ENCODE data around the gene TEX2.
"Not testable (repeated sequence)": the region's sequence is repeated elsewhere in the genome, so short reads cannot be mapped to it uniquely, and the experiment has no call there.

Gene TEX2

DNA sequence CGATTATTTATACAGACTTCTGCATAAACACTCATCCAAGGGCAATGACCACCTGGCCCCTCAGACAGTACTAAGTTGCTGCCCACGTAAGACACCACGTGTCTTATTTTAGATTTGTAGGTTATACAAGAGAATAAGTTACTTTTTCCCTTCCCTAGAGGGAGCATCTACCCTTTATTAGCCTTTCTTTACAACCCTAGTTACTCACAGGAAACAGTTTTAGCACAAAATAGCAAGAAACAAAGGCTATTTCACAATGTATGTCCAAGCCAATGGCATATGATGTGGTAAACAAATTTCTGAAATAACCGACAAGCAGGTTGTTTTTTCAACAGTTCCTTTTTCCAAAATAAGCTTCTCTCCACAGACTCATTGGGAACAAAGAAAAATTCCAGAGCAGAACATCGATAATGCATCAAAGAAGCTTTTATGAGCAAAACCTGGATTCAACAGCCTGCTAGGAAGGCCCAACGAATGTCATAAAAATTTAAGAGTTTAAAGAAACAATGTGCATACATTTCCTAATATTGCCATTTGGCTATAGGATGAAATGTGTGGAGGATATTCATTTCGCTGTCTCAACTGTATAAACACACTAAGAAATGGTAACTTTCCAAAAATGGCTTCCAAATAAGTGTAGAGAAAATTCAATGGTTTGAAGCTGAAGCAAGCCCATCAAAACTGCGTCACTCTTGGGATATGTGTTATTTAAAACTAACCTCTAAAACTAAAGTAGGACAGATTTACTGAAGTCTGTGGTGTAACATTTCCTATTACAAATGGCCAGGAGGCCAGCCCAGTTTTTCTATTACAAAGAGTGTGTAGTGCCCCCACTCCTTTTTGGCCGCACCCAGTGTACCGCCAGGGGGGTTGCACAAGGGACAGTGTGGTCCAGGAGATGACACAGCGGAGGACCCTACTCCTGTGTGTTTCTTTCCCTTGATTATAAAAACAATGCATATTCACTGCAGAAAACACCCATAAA lies 82.7 kb downstream of the TEX2 start:
- no peak for DNase-seq (ENCODE audit: low read depth)

DNA sequence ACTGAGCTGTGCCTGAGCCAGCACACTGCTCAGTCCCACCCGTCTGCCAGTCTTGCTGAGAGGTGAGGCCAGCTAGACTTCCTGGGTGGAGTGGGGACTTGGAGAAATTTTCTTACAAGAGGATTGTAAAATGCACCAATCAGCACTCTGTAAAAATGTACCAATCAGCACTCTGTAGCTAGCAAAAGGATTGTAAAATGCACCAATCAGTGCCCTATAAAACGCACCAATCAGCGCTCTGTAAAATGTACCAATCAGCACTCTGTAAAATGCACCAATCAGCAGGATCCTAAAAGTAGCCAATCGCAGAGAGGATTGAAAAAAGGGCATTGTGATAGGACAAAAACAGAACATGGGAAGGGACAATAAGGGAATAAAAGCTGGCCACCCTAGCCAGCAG lies 84.0 kb downstream of the TEX2 start:
- DNase-seq (ENCODE audit: low read depth) = not testable (repeated sequence)

DNA sequence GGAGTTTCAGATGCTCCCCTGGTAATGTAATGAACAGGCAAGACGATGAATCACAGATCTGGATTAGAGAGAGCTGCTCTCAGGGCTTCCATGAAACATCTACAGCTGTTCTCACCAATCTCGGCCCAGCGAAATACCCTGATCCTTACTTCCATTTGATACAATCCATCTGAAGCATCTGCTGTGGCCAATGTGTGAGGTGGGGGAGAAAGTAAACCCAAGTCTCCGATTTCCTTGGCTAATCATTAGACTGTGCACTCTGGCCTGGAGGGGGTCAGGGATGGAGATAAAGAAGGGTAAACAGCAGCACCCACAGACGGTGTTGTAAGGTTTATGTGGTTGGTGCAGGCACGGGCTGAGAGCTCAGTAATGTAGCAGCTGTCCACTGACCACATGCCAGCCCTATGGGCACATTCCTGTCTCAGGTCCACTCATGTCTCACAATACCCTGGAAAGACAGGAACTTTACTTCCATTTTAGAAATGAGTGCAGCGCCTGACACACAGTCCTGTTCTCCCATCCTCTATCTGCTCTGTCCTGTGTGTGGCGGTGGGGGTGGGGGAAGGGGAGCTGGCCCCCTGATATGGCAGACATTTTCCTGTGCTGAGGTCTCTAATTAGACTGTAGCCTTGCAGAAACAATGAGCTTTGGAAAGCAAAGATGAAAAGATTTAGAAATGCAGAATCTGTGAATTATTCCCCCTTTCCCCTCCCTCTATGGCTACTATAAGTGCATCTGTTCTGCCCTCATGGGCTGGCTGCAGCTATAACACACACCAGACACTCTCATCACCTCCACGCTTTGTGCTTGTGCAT lies 84.8 kb downstream of the TEX2 start:
- DNase-seq (ENCODE audit: low read depth) = no peak

DNA sequence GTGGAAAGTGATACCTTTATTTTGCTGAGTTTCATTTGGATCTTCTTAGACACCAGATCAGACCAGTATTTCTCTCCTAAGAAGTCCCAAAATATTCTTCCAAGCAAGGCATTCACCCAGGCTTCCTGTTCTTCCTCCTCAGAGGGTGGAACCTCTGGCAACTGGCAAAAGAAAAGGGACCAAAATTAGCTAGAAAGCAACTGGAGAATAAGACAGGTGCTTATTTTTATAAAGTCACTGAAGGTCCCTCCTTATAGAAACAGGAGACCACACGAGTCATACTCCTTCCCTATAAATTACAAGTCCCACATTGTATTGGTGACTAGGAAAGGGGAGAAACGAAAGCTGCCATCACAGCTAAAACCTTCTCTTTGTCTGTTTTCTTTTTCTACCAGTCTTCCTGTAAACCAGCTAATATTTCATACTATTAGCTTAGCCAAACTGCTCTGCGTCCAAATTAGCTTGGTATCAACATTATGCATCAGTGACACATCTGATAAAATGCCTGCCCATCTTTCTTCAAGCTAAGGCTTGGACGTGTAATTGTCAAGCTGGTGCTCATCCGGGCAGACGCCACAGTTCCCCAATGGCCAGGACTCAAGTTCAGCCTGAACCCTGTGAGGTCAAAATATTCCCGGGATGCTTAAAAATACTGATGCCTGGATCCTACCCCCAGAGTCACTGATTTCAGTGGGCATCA lies 85.6 kb downstream of the TEX2 start:
- no peak for DNase-seq (ENCODE audit: low read depth)

DNA sequence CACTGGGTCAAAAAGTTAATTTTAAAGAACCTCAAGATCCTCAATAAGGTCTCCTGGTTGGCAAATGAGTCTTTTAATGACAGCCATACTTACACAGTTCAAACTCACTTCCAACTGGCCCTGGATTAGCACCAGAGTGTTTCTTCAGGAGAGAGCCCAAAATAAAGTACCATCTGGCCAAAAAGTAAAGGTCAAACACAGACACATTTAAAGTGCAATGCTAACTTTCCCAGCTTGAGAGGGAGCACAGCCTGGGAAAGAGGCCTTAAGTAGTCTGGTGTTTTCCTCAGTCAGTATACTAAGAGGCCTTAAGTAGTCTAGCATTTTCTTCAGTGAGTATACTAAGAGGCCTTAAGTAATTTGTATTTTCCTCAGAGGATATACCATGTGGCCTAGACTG lies 86.5 kb downstream of the TEX2 start:
- DNase-seq (ENCODE audit: low read depth) = no peak

DNA sequence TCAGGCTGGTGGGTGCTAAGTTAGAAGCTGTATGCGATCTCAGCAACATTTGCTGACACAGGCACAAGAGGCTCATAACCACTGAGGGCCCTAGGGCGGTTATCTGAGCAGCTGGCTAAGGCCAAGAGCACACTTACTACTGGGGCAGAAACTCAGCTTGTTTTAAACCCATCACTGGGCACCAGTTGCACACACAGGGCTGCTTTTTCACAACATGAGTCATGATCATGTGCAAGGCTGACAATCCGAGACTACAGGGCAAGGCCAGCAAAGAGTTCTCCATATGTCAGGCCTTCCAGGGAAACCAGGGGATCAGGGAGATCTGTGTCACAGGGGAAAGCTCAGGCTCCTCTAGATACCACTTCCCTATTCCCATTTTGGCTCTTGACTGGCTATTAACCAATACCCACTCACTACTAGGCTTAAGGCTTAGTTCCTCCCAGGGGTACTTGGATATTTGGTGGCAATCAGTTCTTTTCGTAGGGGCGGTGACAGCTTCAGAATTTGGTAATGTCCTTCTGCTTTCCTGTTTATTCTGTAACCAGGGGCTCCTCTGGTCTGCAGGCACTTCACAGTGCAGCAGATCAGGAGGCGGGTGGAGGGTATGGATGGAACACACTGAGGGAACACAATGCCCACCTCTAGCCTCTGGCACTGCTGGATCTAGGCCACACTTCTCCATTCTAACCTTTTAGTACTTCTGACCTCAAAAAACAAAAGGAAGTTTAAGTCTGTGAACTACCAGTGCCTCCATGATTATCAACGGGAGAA lies 88.2 kb downstream of the TEX2 start:
- DNase-seq (ENCODE audit: low read depth) = no peak

DNA sequence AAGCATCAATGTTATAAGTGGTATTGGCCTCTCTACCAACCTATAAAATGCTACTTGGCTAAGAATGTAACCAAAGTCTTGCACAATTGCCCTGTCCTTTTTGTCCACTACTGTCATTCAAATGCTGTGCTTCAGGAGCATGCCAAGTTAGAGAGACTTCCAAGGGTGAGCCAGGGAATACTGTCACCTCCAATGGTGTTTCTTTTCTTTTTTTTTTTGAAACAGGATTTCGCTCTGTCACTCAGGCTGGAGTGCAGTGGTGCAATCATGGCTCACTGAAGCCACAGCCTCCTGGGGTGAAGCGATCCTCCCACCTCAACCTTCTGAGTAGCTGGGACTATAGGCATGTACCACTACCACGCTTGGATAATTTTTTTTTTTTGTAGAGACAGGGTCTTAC lies 89.4 kb downstream of the TEX2 start:
- DNase-seq (ENCODE audit: low read depth) = no peak

DNA sequence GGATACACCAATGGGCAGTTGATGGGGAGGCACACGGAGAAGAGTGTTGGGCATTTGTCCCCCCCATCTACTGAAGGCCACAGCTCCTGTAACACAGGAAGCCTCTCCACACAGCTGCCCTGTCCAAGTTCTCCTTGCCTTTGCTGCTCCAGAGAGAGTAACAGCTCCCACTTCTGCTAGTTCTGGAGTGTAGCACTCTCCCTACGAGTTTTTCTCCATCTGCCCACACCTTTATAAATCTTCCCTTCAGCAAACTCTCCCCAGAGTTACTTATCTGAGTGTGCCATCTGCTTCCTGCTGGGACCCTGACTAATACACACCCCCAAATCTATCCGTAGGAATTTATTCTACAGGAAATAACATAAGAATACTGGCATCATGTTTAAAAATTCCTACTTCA lies 90.5 kb downstream of the TEX2 start:
- no peak for DNase-seq (ENCODE audit: low read depth)

DNA sequence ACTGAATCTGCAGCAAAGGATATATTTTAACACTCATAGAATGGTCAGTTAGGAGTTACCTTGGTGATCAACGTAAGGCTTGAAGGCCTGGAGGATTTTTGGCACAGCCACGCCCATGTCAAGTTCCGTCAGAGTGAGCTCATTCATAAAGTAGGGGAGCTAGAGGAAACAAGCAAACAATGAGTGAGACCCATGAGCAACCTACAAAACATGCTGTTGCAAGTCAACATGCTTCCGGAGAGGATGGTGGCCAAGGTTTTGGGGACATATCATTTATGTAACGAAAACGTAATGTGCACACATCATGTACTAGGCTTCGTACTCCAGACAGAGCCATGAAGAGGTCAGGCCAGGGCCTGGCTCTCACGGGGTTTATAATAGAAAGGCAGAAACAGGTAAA lies 92.0 kb downstream of the TEX2 start:
- DNase-seq (ENCODE audit: low read depth) = no peak

DNA sequence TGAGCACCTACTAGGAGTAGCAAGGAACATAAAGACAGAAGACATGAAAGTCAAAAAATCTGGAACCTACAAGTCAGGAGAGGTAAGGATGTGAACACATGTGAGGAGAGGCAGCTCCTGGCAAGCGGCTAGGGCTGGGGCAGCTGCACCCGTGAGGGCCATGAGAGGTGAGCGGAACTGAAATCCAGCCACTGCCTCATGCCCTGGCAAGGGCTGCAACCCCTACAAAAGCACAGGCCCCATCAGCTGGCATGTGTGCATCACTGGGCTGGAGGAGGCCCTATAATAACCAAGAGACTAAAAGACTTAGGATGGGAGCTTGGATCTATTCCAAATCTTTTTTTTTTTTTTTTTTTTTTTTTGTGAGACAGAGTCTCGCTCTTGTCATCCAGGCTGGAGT lies 92.8 kb downstream of the TEX2 start:
- DNase-seq (ENCODE audit: low read depth) = no peak

DNA sequence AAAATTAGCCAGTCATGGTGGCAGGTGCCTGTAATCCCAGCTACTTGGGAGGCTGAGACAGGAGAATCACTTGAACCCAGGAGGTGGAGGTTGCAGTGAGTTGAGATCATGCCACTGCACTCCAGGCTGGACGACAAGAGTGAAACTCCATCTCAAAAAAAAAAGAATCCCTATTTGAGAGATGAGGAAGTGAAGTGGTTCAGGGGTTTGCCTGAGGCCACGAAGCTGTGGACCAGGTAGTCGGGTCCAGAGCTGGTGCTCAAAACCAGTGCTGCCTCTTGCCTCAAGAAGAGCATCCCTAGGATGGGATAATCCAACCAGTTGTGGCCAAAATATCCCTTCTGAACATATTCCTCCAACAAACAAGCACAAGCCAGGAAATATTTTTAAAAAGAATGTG lies 95.4 kb downstream of the TEX2 start:
- DNase-seq (ENCODE audit: low read depth) = not testable (repeated sequence)

DNA sequence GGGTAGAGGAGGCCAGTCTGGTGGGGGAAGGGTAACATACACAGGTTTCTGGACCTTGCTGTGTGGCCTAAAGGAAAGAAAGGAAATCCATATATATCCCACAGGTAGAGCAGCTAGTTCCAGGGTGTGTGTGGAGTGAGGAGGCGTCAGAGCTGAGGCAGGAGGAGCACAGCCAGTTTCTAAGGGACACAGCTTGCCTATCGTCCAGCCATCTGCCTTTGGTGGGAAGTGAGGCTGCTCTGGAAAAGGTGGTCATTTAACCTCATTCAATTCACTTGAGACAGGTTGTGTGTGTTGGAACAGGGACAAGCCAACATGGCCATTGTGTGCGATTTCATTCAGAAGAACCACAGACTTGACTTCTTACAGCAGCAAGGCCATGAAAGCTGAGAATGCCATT lies 96.2 kb downstream of the TEX2 start:
- no peak for DNase-seq (ENCODE audit: low read depth)

DNA sequence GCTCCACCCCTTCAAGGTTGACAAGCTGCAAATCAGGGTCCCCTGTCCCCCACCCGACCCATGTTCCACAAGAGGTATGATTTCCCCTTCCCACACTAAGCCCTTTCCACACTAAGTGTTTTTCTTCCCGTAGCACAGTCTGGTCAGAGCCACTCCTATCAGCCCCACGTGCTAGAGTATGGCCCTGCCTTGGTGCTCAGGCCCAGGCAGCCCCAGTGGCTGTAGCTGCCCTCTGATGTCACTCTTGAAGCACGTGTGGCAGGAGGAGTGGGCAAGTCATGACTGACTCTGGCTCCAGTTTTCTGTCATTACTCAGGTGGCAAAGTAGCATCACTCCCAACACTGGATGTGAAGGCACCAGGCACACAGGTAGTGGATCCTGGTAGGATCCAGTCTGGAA lies 97.7 kb downstream of the TEX2 start:
- no peak for DNase-seq (ENCODE audit: low read depth)

DNA sequence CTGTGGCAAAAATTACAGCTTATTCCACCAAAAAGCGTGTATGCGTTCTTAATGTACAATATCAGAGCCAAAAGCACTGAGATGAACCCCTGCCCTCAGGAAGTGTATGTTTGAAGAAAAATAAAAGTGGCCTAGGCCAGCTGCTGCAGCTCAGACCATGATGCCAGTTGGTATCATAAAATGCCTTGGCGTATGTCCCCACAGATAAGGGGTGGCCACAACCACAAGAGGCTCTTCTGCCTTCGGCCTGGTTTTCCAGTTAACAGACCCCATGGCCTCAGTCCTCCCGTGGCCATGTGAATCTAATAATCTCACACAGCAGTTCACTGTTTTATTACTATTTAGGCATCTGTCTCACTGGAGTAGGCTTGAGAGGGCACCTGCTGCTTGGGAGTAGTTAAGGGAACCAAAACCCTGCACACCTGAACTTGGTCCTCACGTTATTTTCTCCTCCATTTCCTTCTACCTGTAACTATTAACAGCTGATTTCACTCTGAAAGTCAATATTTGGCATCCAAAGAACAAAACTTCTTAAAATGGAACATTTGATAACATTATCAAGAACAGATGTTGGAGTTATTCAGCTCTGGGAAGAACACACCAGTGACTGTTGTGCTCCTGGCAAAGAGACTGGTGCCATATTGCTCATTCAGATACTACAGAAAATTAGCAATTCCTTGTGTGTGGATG lies 98.3 kb downstream of the TEX2 start:
- DNase-seq (ENCODE audit: low read depth) = no peak

DNA sequence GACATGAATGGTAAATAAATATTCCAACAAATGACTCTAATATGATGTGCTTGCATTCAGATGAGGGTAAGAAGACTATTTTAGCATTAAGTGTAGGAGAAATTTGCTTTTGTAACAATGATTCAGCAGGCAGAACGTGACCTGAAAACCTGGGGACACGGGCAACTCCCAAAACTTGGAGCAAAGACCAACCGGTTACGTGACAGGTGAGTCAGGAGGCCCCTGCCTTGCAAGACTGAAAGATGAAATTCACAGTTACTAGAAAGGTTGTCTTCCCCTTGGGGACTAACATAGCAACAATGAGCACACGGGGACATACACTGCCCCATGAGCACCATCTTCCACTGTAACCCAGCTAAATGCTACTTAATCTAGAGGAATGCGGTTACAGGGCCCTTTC lies 99.6 kb downstream of the TEX2 start:
- no peak for DNase-seq (ENCODE audit: low read depth)

DNA sequence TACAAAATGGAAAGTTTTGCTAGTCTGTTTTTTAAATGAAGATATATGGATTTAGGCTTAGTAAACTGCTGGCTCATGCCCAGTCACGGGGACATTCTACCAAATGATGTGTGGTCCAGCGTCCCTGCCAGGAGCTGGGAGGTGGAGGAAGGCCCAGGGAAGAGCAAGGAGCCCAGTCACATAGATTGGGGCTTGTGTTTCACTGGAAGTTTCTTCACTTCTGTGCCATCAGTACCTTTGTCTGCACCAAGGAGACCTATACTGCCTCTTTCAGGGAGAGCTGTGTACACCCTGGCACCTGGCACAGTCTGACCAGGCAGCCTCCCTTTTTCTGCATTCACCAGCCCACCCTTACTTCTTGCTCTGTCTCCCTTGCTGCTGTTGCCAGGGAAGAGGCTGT lies 100.5 kb downstream of the TEX2 start:
- no peak for DNase-seq (ENCODE audit: low read depth)

DNA sequence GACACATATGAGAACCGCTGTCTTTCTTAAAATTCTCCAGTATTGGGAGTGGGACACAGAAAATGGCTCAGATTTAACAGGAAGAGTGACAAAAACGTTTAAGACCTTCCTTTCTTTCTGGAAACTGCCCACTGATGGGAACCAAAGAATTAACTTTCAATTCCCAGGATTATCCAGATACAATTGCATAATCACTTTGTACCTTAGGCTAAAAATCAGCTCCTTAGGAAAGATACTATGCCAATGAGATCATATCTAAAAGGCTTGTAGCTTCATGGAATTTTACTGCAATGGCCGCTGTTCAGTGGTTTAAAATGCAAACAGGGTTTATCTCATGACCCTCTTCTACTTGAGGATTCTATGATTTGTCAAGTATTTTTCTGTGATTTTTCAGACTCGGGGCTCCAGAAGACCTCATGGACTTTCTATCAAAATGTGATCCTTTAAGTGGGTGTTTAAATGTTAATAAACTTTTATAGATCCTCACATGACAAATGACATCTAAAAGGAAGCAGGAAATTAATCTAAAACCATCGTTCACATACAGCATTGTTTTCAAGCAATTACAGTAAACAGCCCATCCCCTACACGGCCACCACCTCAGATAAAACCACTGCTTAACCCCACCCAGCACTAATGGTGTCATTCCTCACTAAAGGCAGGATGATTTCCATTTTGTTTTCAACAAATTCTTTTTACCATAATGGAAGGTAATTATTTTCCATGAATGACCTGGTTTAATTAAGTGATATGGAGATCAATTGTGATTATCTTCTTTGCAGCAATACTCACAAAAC lies 101.5 kb downstream of the TEX2 start:
- no peak for DNase-seq (ENCODE audit: low read depth)

DNA sequence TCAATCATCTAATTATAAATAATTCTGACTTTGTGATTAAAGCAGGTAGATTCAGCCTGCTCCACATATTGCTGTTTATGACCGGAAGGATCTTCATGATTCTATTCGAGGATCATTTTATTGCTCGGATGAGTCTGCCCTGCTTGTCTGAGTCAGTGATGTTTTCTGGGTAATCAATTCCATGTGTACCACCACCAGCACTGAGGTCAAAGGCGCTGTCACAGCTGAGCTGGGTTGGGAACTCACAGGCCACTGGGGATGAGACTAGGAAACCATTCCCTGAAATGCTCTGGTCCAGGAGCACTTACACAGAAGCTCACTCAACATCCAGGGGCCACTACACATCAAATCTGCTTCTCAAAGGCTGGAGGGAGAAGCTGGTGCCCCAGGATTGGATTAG lies 102.7 kb downstream of the TEX2 start:
- no peak for DNase-seq (ENCODE audit: low read depth)

DNA sequence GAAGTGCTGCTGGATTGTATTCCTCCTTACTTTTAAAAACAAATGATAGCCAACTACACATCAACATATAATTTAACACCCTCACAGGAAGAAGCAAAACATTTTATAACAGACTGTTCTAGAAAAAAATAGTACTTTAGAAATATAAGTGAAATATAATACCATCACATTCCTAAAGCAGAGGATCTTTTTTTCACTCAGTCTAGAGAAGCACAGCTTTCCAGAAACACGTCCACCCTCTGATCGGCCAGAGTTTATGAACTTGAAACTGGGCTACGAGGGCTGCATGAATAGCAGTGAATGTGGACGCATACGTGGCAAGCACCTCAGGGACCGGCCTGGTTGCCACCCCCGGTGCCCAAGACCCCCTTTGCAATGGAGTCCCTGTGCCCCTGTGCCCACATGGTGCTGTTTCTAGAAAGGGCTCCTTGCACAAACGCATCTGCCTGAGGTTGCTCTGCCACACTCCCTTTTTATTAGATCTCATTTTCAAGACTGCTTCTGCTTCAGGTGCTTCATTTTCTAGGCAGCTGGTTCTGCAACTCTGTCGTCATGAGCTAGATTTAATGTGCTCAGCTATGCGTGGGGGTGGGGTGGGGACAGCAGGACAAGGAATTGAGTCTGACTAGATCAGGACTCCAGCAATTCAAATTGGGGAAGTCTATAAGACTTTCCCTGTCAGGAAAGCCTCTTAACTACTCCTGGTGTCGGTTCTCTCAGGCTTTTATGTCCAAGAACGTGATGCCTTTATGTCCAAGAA lies 104.0 kb downstream of the TEX2 start:
- no peak for DNase-seq (ENCODE audit: low read depth)

DNA sequence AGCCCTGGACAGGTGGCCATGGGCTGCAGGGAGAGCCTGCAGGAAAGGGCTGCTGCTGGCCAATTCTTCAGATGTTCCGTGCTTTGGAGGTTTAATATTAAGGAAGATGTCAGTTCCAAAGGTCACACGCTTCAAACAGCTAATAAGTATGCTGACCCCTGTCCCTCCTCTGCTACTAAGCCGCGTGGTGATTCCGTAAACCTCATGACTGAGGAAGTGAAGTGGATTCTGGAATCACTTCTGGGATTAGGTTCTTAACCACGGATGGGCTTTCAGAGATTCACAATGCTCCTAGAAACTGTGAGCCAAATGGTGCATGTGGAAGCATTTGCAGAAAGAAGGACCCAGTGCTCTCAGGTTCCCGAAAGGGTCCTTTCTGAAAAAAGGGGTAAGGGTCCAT lies 104.7 kb downstream of the TEX2 start:
- DNase-seq (ENCODE audit: low read depth) = no peak
